Activated T-cell treated with anti-CD3 and anti-CD28 coated beads for 1 hour (primary cell): ENCODE data around the gene ASB1.
A peak's percentile ranks its signal among the peaks of the same experiment; 100 is the strongest.

ENCODE experiments used
- DNase-seq: peaks from one replicate; pipeline ENCODE4 v3.0.0-alpha.2; 2020; ENCODE audit warnings: low read depth

ASB1 gene

GRCh38 chr2:238426568-238427434, at the start of gene ASB1:
TSS of gene ASB1 (plus strand) at chr2:238426927. CDS start at chr2:238427071, 144 bp downstream.
- DNase-seq = peak; percentile 62

- DNase-seq = no peak
Observed at GRCh38 chr2:238378230-238379095, 48.3 kb upstream of the ASB1 start.

GRCh38 chr2:238379096-238379810, 47.5 kb upstream of the ASB1 start:
- DNase-seq = no peak

- no peak for DNase-seq
Observed at GRCh38 chr2:238380336-238380735, 46.4 kb upstream of the ASB1 start.

- DNase-seq = no peak
Observed at GRCh38 chr2:238380785-238381184, 45.9 kb upstream of the ASB1 start.

- DNase-seq = no peak
Observed at GRCh38 chr2:238381341-238382115, 45.2 kb upstream of the ASB1 start.

- no peak for DNase-seq
Observed at GRCh38 chr2:238382381-238382781, 44.3 kb upstream of the ASB1 start.

GRCh38 chr2:238383135-238383534, 43.6 kb upstream of the ASB1 start:
- no peak for DNase-seq

- DNase-seq = no peak
Observed at GRCh38 chr2:238383743-238384380, 42.9 kb upstream of the ASB1 start.

GRCh38 chr2:238387332-238387731, 39.4 kb upstream of the ASB1 start:
- no peak for DNase-seq

GRCh38 chr2:238388794-238389193, 37.9 kb upstream of the ASB1 start:
- DNase-seq = no peak

- DNase-seq = no peak
Observed at GRCh38 chr2:238389988-238390589, 36.6 kb upstream of the ASB1 start.

GRCh38 chr2:238391042-238391689, 35.6 kb upstream of the ASB1 start:
- DNase-seq = no peak

GRCh38 chr2:238396663-238397062, 30.1 kb upstream of the ASB1 start:
- no peak for DNase-seq

GRCh38 chr2:238397356-238397755, 29.4 kb upstream of the ASB1 start:
- no peak for DNase-seq

GRCh38 chr2:238398577-238398976, 28.1 kb upstream of the ASB1 start:
- no peak for DNase-seq

GRCh38 chr2:238399094-238399493, 27.6 kb upstream of the ASB1 start:
- DNase-seq = no peak

- no peak for DNase-seq
Observed at GRCh38 chr2:238401551-238401950, 25.2 kb upstream of the ASB1 start.

- no peak for DNase-seq
Observed at GRCh38 chr2:238403632-238404405, 22.9 kb upstream of the ASB1 start.
